Renal cortex interstitium (tissue), 15 donors: ENCODE results near the gene FSHB. TPM values are rescaled to one million over a fixed set of nuclear protein-coding genes. Genes with fewer than 3 reads are reported as not detected.
"Not testable (repeated sequence)": the region's sequence is repeated elsewhere in the genome, so short reads cannot be mapped to it uniquely, and the experiment has no call there.

Experiments
- DNase-seq, 11 donors: peaks; one replicate each; pipeline ENCODE4 v3.0.0-alpha.2; 2013; ENCODE audit warnings: low read depth in 9 of 11, low spot score in 4 of 11; ENCODE audit errors: extremely low read depth in 1 of 11
- long read RNA-seq, 16 experiments: transcript quantifications; one replicate each; lab custom pipeline, GENCODE V29; 2026
- polyA plus RNA-seq, 3 donors: library from polyadenylated mRNA; unstranded; fragments of 120-200 nt; gene quantifications; one replicate each; pipeline ENCODE4 v1.2.1, GENCODE V29; 2013; ENCODE audit not compliant: insufficient read length in 3 of 3

The FSHB gene
- polyA plus RNA-seq, result not detected
- long read RNA-seq, donor 1, result 0 reads
- long read RNA-seq, donor 2, result 0 reads
- long read RNA-seq, donor 3, result 0 reads
- long read RNA-seq, donor 4, result 0 reads
- long read RNA-seq, donor 5, result 0 reads
- long read RNA-seq, donor 6, result 0 reads
- long read RNA-seq, donor 7, result 0 reads
- long read RNA-seq, donor 8, result 0 reads
- long read RNA-seq, donor 9, result 0 reads
- long read RNA-seq, donor 10, result 0 reads
- long read RNA-seq, donor 11, result 0 reads
- long read RNA-seq, donor 12, result 0 reads
- long read RNA-seq, donor 13, result 0 reads
- long read RNA-seq, donor 14, result 0 reads
- long read RNA-seq, donor 15, result 0 reads
- long read RNA-seq, donor 16, result 0 reads

DNA sequence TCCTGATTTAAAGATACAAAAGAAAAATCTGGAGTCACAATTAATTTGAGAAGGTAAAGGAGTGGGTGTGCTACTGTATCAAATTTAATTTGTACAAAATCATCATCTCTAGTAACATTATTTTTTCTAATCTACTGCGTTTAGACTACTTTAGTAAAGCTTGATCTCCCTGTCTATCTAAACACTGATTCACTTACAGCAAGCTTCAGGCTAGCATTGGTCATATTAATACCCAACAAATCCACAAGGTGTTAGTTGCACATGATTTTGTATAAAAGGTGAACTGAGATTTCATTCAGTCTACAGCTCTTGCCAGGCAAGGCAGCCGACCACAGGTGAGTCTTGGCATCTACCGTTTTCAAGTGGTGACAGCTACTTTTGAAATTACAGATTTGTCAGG, at the start of gene FSHB:
Gene FSHB (plus strand): TSS at position 301 of the 400 bp plus-strand sequence. CDS start 889 bp downstream, outside the sequence.
- no peak for DNase-seq

DNA sequence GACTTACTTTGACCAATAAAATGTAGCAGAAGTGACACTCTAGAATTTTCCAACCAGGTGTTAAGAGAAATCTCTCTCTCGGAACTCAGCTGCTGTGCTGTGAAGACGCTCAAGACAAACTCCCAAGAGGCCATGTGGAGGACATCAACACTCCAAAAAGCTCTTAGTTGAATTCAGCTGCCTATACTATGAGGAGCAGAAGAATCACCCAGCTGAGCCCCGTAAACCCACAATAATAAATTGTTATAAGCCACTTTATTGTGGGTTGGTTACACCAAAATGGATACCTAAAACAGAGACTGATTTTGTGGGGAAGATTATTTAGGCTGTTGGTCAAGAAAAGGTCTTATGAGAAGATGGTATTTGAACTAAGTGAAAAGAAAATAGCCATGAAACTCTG, 44.1 kb upstream of the FSHB start:
- DNase-seq, result no peak

DNA sequence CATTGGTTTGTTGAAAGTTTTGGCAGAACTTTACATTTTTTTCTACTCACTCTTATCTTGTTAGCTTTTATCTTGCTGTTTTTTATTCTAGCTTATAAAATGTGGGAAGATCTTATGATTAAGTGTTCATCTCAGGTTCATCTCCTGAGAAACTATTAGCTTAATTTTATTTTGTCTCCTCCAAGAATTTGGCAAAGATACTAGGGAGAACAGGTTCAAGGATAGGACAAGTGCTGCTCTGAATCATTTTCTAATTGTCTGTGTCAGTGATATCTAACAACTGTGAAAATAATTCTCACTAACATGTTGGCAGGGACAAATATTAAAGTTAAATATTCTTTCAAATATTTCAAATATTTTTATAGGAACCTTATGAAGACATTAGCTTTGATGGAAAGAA, 38.2 kb upstream of the FSHB start:
- DNase-seq, result no peak

DNA sequence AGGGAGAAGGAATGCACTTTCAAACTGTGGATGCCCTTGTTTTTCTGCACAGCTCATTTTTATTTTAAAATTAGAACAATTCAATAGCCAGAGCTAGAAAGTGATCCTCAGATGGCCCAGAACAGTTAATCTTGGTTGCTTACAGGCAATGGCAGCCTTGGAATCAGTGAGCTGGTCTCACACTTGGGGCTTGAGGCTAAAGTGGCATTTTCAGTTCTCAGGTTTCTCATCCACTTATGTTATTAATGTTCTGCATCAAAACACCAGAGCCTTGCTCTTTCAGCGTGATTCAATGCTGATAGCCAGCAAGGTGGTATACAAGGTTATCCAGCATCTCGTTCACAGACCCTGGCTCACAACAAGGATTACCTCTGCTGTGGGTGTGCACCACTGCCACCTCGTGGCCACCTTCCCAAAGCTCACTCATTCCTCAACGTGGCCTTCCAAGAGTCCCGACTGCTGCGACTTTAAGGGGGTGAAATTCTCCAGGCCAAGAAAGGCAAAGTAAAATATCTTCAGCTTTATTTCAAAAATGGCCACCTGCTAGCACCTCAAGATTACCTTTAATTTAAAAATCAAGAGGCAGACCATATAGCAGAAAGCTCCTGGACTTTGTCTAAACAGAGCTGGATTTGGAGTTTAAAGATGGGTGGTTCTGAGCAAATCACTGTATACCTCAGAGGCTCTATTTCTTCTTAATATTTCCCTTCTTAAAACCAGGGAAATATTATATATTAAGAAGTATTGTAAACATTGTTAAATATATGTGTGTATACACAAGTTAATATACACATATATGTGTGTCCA, 34.2 kb upstream of the FSHB start:
- peak in 9 of 11 donors; percentile 20 to 49 (median 37) for DNase-seq

DNA sequence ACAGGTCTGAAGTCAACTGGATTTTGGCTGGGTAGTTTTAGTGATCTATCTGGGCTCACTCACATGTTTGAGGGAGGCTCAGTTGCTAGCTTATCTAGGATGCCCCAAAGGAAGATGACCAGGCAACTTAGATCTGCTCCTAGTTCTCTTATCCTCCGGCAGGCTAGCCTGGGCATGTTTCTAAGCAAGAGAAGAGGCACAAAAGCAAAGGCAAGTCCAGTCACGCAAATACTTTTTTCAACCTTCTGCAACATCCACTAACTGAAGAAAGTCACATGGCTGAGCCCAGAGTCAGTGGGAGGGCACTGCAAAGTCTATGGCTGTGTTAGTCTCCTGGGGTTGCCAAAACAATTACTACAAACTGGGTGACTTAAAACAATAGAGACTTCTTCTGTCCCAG, 32.9 kb upstream of the FSHB start:
- DNase-seq, result no peak

DNA sequence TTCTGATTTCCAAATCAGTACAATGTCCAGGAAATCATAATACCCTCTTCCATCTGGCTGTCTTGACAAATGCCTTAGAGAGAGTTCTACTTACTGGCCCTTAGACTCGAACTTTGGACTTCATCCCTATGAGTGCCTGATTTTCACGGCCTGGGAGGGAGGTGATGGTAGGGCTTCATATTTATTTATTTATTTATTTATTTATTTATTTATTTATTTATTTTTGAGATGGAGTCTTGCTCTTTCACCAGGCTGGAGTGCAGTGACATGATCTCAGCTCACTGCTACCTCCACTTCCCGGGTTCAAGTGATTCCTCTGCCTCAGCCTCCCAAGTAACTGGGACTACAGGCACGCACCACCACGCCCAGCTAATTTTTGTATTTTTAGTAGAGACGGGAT, 27.8 kb upstream of the FSHB start:
- DNase-seq, result not testable (repeated sequence)

DNA sequence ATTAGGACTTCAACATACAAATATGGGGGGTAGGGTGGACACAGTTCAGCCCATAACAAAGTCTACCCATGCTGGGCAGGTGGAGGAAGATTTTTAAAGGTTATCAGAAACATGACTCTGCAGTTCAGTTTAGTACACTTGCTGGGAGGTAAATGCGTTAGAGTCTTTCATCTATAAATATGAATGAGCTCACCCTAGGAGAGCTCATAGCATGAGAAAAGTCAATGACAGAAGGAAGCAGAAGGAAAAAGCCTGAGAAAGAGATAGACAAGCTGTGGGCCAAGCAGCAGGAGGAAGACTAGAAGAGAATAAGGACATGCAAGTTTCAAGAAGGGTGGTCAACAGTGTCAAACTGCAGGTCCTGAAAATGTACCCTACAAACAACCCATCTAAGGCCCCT, 27.0 kb upstream of the FSHB start:
- no peak for DNase-seq

DNA sequence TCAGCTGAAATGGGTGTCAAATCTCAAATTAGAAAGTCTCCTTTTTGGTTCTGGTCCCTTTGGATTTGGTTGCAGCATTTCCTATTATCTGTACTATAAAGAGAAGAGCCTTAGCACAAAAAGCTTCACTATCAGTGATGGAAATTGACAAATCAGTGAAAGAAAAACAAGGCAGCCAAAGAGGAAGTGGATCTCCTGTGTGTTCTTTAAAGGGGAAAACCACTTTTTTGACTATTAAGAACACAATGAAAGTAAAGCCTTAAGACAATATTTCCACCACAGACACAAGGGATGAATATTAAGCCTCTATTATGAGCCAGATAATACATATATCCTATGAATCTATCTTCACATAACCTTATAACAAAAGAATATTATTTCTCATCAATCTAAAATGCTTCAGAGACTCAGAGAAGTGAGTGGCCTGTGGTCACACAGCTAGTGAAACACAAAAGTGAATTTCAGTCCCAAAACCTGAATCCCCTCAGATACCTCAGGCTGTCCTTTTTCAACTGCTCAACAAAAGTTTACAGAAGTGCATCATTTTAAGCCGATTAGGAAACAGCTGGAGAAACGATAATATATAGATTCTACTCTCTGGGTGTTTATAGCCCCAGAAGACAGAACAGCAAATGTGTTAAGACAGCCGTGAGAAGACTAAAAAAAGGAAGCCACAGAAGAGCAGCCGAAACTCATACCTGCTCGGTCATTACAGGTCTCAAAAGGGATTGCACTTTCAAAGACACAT, 24.4 kb upstream of the FSHB start:
- DNase-seq, result no peak

DNA sequence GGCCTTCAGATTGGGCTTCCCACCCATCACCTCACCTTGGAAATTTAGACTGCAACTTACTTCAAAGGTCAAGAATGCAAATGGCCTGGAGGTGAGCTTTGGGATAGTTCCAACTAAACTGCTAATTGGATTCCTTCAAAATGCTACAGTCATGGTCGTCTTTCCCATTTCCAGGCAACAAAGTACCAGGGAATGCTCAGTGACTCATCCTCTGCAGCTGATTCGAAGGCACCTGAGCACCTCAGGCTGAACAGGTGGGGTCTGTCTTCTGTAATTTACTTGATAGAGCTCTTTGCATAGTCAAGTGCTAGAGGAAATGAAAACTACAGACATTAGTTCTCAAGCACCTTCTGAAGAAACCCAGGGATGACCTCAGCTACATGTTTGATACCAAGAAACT, 20.5 kb upstream of the FSHB start:
- DNase-seq, result no peak

DNA sequence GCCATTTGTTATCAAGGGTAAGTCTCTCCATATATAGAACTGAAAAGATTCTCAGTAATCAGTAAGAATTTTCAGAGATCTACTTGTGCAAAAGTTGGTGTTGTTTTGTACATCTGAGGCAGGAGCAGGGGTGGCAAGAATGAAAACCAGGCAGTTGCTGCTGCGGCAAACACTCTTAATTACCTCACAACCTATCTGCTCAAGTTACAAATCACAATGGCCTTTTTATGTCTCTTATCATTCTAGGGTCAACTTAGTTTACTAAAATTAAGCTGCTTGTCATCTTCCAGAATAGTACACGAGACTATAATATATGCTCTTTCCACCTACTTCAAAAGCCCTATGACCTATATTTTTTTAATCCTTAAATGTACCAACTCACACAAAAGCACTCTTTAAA, 14.3 kb upstream of the FSHB start:
- DNase-seq, result no peak

DNA sequence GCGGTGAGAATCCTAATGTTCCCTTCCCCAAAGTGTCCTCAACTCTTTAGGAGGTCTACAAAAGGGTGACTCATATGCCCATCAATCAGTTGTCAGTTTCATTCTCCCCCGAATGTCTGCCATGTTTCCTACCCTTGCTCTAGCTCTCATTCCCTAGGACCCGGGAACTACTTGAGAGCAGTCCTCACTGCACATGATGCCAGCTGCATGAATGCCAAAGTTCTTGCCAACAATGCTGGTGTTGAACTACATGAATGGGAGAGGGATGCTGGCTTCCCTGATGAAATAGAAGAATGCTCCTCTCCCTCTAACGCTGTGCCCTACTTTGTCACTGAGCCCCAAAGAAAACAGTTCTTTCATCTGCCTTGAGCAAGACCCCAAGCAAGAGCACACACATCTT, 12.5 kb upstream of the FSHB start:
- DNase-seq, result no peak

DNA sequence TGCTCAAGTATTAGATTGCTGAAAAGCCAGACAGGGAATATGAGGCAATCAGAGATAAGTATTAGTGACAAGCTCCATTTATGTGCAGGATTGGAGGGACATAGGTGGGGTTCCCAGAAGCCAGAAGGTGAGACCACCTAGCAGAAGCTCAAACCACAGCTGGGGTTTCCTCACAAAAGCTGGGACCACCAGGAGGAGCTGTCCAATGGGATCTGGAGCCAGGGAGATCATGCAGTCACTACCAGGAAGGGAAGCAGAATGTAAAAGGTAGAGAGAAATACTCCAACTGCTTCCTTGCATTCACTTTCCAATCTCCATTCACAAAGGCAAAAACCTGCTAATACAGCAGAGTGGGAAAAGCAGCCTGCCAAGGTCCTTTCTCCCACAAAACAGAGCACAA, 5.2 kb upstream of the FSHB start:
- no peak for DNase-seq

DNA sequence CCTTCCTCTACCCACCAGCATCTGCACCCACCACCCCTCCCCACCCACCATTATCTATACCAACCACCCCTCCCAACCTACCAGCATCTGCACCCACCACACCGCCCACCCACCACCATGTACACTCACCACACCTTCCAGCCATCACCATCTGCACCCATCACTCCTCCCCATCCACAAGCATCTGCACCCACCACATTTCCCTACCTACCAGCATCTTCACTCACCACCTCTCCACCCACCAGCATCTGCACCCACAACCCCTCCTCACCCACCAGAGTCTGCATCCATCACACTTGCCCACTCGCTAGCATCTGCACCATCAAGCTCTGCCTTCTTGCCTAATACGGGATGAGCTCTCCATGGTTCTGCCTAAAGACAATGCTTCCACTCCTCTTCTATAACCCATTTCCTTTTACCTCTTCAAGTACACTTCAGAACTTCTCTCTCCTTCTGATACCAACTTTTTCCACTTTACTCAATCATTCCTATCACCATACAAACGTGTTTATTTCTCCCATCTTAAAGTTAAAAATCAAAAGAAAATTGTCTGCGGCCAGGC, 2.4 kb upstream of the FSHB start:
- no peak for DNase-seq

DNA sequence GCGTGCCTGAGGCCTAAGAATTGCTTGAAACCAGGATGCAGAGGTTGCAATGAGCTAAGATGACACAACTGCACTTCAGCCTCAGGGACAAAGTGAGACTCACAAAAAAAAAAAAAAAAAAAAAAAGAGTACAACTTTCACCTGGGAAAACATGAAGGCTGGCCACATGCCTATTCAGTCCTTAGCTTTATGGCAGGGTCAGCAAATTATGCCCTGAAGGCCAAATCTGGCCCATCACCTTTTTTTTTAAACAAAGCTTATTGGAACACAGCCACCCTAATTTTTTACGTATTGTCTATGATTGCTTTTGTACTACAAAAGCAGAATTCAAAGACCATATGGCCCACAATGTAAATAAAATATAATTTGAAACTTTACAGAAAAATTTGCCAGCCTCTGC, 8.2 kb downstream of the FSHB start:
- DNase-seq, result no peak

DNA sequence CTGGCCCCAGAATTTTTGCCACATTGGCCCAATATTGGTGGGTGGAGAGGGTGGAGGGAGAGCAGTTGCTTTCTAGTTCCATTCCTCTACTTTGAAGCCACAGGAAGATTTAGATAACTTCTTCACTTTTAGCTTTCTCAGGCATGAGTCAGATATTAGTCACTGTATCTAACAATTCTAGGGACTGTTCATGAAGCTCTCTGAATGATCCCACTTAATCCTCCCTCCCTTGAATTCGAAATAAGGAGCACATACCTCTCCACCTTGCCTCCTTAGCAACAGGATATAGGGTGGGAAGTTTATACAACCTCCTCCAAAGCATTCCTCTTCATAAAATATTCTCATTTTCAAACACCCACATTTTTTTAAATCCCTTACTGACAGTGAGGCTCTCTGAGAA, 13.5 kb downstream of the FSHB start:
- DNase-seq, result no peak

DNA sequence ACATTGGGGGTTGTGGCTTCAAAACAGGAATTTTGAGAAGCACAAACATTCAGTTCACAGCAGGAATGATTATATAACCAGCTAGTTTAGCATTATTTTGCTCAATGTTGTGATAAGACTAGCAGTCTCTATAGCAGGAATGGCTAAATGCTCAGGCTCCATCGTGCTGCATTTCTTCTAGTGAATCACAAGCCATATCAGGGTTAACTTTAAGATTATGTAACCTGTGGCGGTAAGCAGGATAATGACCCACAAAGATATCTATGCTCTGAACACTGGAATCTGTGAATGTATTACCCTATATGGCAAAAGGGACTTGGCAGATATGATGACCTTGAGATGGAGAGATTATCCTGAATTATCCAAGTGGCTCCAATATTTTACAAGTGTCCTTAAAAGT, 14.8 kb downstream of the FSHB start:
- no peak for DNase-seq

DNA sequence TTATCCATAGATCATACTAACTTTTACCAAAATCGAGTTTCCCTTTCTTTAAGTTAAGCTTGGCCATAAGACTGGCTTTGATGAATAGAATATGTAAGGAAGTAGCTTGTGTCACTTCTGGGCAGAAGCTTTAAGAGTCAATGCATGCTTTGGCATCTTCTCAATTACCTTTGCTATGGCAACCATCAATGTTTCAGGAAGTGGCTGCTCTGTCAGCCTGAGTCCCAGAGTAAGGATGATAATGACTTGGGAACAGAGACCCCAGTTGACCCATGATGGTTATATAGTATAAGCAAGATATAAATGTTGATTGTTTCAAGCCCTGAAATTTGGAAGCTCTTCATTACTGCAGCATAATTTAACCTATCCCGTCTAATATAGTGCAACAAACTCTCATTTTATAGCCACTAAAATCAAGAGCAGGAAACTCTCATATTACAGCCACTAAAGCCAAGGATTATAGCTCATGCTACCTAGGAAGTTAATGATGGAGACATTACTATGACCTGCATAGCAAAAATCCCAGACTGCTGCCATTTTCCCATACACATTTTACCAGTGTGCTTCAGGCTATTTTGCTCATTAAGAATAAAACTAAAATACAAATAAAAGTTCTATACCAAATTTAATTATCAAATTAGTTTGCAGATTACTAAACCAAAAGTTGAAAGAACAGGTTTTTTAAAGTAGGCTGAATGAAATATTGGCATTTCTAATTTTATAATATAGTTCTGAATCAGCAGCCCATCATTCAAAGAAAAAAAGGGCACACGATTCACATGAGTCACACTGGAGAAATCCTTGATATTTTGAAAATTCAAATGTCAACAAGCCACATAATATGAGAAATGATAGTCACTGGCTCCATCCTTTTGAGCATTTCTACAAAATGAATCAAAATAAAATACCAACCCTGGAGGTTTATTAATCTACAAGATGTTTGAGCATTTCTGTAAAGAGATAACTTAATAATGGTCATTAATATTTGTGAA, 23.8 kb downstream of the FSHB start:
- DNase-seq, result no peak

DNA sequence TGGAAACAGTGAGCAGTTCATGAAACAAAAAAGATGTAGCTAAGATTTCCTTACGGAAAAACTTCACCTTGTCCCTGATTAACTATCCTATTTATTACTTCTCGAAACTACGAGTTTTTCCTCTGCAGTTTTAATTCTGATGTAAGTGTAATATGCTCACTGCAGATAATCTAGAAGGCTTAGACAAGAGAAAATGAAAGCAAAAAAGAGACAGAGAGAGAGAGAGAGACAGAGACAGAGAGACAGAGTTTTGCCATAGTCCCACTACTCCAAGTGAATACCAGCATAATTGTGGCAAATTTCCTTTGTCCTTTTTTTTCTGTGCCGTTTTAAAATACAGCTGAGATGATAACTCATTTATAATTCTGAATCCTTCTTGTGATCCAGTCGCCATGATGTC, 24.8 kb downstream of the FSHB start:
- no peak for DNase-seq

DNA sequence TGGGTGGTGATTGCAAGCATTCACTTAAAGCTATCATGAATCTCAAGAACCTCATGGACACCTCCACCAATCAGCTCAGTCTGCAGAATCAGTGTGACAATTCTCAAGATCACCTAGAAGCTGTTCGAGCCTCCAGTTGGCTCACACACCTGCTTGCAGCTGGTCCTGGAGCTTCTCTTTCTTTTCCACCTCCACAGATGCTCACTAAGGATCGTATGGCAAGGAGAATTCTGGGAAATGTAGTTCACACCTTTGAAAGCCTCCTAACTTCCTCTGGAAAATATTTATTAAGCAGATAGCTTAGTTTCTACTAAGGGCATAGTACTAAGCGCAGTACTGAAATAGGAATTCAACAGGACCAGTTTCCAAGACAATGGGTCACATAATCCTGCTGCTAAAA, 26.2 kb downstream of the FSHB start:
- no peak for DNase-seq
